Midbrain (tissue), 1 donor: ENCODE data around the gene C1QTNF1.

ENCODE experiments used
- DNase-seq: peaks from one replicate; lab custom pipeline; 2025; lab: John Stamatoyannopoulos, UW

Gene C1QTNF1

DNA sequence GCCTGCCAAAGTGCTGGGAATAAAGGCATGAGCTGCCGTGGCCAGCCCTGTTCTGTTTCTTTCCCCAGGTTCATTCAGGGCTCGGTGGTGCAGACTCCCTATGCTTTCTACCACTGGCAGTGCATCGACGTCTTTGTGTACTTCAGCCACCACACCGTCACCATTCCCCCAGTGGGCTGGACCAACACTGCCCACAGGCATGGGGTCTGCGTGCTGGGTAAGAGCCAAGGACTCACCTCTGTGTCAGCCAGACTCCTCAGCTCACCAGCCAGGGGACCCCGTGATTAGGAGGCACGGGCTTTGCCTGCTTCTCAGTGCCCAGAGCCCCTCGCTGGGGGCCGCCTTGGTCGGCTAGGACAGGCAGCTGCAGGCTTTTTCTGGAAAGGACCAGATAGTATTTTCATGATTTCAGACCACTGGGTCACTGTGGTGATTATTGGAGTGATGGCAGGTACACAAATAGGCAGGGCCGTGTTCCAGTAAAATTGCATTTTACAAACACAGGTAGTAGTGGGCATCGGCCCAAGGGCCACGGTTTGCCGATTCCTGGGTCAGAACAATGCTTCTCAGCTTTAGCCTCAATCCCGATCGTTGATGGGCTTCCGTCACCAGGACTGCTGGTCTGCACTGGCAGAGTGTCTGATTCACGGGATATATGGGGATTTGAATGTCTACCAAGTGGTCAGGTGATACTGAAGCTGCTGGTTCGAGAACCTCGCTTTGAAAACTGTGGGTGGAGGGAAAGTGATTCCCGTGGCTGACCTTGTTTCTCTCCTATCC lies 55.6 kb downstream of the C1QTNF1 start:
- no peak for DNase-seq

DNA sequence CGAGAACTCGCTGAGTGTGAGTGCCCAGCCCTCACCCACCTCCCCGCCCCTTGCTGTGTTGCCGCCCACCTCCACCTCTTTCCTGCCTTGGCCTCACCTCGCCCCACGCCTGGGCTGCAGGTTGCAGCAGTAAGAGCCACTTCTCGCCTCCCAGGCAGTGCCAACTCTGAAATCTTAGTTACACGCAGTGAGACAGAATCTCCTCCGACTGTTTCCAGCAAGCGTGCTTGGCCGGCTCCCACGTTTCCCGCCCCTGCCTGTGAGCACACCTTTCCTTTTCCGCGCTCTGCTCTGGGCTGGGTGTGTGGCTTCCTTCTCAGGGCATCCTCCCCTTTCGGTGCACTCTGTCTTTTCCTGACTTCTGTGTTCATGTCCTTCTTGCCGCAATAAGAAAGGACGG lies 56.4 kb downstream of the C1QTNF1 start:
- DNase-seq = no peak

DNA sequence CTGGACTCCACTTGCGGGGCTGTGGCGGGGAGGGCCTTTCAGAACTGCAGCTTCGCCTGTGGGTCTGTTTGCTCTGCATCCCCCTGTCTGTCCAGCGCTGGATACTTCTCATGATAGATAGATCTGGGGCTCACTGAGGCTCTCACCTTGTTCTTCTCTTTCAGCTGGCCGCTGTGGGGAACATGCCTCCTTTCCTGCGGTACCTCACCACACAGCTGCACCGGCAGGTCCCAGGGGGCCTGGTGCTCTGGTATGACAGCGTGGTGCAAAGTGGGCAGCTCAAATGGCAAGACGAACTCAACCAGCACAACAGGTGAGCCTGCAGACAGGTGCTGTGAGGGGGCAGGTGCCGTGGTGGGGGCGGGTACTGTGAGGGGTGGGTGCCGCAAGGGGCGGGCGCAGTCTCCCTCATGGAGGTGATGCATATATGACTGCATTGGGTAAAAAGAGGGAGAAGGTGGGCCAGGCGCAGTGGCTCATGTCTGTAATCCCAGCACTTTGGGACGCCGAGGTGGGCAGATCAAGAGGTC lies 56.9 kb downstream of the C1QTNF1 start:
- DNase-seq = no peak

DNA sequence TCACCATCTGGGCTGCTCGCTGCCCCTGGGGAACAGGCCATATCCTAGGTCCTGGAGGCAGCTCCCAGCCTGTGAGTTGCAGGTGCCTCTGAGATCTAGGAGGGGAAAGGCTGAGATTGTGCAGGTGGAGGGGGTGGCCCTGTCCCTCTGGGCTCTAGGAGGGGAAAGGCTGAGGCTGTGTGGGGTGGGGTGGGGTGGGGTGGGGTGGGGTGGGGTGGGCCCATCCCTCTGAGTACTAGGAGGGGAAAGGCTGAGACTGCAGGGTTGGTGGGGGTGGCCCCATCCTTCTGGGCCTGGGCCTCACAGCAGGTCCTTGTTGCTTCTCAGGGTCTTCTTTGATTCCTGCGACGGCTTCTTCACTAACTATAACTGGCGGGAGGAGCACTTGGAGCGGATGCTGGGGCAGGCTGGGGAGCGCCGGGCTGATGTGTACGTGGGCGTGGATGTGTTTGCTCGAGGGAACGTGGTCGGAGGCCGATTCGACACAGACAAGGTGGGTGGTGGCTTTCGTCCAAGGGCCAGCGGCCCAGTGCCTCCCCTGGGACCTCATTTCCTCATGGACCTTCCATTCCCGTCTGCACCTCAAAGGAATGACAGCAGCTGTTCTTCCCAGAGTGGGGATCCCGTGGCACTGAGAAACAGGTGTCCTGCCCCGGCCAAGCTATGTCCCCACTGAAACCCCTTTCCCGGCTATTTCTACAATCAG lies 57.8 kb downstream of the C1QTNF1 start:
- DNase-seq = no peak

DNA sequence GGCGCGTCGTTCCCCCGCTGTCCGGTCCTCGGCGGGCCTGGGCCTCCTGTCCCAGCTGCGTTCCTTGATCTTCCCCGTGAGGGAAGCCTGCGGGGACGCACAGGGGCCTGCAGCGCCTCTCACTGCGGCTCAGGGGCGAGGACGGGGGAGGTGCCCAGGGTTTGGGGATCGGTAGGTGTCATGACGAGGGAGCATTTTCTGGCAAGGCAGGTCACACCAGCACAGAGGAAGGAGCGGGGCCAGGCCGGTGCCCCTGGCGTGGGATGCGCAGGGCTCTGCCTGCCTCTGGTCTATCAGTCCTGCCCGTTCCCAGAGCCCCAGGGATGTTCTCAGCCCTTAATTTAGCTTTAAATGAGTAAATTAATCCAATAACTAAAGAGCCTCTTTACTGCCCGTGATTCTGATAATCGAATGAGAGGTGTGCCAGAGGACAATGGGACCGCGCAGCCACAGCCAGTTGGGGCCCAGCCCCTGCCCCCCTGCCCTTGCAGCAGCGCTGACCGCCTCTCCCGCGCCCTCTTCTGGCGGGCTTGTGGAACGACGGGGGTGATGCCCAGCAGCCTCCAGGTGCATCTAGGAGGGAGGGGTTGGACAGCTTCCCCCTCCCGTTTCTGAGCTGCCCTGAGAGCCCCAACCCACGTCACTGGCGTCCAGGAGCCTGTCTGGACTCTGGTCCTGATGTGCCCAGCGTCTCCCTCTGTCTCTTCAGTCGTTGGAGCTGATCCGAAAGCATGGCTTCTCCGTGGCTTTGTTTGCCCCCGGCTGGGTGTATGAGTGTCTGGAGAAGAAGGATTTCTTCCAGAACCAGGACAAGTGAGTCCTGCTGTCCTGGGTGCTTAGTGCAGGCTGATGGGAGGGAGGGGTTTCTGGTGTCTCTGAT lies 58.6 kb downstream of the C1QTNF1 start:
- DNase-seq = no peak

DNA sequence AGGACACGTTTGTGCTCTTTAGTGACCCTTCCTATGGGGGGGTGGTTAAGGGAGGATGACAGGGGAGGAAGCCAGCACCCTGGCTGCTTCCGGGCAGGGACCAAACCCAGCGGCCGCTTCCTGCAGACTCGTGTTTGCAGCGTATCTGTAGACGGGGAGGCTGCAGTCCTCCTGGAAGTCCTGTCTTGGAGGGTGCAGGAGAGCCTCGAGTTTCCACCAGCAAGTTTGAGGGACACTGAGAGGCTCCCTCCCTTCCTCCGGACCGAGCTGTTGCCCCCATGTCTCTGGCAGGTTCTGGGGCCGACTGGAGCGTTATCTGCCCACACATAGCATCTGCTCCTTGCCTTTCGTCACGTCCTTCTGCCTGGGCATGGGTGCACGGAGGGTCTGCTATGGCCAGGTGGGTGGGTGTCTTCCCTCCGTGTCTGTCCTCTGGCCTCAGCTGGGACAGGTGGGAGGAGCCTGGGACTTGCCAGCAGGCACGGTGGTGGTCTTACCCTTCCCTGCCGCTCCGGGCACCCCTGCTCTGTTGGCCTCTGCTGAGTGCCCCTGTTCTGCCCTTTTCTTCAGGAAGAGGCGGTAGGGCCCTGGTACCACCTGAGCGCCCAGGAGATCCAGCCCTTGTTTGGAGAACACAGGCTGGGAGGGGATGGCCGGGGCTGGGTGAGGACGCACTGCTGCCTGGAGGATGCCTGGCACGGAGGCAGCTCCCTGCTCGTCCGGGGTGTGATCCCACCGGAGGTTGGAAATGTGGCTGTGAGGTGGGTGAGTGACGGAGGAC lies 59.4 kb downstream of the C1QTNF1 start:
- no peak for DNase-seq

DNA sequence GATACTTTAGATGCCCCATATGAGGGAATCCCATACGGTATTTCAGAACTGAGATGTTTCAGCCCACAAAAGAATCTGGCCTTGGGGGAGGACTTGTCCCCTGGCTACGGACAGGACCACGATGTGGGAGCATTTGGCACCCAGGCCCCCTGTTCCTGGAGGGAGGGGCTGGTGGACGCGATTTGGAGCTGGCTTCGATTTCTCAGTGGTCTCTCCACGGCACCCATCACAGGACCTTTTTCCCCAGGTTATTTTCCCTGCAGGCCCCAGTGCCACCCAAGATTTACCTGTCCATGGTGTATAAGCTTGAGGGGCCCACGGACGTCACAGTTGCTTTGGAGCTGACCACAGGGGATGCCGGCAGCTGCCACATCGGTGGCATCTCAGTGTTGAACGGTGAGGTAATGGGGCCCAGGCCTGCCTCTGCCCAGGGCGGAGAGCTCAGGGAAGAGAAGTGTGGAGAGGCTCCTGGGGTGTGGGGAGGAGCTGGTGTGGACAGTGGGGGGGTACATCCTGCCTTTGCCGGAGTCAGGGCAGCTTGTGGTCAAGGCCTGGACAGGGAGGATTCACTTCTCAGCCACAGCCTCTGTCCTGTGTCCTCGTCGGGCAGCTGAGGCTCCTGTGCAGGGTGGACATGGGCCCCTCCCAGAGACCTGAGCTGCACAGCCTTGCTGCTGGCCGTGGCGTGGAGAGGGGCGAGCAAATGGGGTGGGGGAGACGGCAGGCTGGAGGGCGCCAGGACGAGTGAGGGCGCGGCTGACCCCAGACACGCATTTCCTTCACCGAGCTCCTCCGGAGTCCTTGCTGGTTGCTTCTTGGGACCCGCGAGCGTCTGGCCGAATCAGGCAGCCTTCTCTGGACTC lies 60.6 kb downstream of the C1QTNF1 start:
- no peak for DNase-seq

DNA sequence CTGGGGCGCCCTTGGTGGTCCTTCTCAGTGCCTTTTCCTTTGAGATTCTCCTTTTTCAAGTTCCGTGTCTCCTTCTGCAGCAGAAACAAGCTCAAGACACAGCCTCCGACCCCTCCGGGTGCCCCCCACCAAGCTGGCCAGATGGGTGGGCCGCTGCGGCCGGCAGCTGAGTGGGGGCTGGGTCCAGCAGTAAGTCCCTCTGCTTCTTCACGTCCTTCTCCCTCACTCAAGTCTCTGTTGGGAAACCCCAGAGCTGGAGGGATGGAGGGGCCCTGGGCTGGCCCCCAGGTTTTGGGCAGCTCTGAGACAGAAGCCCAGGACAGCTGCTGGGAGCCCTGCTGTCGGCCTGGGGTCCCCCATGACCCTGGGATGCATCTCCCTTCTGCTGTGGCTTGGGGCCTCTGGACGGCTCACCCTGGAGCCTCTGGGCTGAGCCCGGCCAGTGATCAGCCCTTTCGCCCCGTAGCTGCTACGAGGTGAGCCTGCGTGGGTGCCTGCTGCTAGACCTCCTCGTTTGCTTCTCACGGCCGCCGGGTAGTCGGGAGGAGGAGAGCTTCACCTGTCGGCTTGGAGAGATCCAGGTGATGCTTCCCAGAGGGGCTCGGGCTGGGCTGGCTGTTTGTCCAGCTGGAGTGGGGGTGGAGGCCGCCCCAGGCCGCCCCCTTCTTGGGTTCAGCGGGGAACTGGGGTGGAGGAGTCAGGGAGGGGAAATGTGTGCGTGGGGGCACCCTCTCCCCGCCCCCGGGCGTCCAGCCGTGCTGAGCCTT lies 61.4 kb downstream of the C1QTNF1 start:
- DNase-seq = no peak

DNA sequence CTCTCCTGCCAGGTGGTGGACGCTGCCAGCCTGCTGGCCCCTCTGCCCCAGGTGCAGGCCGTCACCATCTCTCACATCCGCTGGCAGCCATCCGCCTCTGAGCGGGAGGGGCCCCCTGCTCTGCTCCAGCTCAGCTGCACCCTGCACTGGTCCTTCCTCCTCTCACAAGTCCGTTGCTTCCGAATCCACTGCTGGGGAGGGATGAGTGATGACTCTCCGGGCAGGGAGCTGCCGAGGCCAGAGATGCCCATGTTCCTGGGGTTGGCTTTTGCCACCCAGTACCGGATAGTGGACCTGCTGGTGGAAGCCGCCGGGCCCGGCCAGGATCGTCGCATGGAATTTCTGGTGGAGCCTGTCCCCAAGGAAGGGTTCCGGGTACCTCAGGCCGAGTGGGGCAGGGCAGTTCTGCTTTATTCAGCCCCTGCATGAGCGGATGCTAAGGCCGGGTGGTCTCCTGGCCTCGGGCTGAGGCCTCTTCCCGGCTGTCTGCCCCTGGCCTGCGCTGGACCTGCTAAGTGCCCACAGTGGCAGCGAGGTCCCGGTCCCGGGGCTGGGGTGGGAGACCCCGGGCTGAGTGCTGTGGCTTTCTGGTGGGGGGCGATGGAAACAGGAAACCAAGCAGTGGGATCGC lies 62.1 kb downstream of the C1QTNF1 start:
- DNase-seq = no peak

DNA sequence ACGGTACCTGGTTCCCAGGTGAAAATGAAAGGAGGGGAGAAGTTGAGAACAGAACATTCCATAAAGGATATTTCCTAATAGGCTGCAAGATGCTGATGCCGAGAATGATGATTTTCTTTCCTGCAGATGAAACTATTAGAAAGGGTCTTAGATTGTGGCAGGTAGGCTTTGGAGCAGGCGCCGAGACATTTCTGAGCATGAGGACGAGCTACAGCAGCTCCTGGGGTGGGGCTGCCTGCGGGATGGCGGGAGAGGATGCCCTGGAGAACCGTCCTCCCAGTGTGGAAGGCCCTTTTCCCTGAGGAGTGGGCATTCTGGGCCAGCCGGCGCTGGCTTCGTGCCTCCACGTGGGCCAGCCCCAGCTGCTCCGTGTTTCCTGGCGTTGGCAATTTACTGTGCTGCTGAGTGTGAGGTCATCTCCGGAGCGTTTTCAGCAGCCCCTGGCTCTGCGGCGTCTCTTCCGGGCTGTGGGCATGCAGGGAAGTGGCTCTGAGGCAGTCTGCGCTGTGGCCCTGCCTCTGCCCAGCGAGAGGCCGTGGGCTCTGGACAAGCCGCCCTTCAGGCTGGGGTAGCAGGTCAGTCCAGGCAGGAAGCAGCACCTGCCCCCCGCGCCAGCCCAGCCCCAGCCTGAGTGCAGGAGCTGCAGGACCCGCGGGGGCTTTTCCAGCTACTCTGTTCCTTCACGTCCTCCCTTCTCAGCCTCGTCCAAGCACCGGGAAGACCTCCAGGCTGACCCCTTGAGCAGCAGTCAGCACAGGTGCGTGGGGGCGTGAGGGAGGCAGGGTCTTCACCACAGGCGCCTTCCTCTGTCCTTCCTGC lies 62.8 kb downstream of the C1QTNF1 start:
- DNase-seq = no peak

DNA sequence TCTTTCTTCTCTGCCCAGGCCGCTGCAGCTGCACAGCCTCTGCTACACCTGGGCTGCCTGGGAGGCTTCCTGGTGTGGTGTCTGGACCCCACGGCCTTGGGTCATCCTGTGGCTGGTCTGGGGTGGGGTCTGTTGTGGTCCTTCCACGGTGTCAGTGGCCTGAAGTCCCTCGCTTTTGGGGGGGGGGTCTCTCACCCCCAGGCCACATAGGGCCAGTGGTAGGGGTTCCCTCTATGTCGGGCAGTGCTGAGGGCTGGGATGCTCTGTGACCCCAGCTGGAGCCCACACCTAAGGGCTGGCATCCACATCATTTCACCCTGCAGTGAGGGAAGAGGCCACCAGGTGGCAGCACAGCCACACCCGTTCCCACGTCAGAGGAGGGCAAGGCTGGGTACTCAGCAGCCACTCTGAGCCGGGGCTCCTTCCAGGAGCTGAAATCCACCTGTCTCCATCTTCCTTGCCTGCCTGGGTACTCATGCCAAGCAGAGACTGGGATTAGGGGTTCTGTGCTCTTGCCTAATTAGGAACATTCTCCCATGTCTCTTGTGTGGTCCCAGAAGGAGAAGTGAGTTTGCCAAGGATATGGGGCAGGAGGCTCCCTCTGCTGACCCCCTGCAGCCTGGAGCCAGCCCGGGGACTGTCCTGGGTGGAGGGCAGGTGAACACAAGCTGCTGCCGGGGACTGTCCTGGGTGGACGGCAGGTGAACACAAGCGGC lies 63.6 kb downstream of the C1QTNF1 start:
- DNase-seq = peak; percentile 58

DNA sequence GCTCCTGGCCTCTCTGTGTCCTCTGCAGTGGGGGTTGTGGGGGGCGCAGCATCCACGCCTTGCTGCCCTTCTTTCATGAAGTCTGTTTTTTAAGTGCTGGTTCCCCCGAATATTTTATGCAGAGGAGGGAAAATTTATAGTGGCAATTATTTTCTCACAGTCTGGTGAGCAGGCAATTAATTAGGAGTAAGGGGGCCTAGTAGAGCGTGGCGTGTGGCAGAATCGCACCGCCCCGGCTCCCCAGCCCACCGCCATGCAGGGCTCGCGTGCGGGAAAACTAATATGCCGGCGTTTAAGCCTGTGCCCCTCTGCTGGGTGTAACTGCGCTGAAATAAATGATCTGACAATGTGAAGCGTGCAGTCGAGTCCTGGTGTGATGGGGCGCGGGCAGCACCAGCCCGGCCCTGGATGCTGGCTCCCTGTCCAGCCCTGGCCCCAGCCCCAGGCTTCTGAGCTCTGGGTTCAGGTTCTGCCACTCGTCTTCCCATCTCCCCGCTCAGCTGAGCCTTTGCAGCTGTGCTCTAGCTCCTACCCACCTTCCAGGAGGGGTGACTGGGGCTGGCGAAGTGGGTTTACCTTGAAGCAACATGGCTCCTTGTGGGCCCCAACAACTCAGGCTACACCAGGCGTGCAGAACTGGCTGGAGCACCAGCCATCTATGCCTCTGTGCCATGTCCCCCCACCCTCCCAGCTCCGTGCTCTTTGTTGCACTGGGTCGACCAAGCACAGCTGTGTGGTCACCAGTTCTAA lies 64.5 kb downstream of the C1QTNF1 start:
- no peak for DNase-seq

DNA sequence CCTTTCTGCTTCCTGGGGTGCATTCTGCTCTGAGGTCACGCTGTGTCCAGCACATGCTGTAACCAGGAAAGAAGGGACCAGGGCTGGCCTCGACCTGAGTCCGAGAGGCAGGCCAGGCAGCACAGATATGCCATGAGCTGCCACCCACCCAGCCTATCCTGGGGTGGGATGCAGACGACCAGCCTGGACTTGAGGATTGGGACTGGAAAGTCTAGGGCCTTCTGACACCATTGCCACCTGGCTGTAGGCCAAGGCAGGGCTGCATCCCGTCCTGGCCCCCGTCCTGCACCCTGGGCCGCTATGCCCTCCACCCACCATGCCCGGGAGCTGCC lies 65.0 kb downstream of the C1QTNF1 start:
- DNase-seq = no peak

DNA sequence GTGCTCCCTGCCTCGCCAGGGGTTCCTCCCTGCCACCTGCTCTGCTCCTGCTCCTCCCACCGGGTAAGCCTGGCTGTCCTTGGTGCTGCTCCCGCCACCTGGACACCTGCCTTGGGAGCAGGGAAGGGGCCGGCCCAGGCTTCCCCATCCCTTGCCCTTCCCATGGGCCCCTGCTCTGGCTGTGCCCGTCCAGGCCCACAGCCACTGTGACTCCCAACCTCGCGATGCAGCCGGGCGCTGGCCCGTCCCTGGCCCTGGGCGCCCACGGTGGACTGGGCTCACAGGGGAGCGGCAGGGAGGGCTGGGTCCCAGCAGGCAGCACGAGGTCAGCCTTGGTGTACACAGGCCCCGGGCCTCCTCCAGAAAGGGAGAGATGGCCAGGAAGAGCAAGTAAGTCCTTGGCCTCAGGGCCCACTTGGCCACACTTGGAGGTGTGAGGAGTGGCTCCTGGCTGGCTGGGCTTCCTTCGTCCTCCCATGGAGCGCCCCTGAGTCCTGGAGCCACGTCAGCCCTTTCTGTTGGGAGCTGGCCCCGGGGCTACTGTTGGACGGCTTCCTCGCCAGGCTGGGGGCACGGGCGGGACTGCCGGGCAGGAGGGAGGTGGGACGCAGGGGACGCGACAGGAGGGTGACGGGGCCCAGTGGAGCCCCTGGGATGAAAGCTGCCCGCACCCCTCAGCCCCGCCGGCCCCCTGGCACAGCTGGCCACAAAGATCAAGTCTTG lies 65.9 kb downstream of the C1QTNF1 start:
- DNase-seq = no peak

DNA sequence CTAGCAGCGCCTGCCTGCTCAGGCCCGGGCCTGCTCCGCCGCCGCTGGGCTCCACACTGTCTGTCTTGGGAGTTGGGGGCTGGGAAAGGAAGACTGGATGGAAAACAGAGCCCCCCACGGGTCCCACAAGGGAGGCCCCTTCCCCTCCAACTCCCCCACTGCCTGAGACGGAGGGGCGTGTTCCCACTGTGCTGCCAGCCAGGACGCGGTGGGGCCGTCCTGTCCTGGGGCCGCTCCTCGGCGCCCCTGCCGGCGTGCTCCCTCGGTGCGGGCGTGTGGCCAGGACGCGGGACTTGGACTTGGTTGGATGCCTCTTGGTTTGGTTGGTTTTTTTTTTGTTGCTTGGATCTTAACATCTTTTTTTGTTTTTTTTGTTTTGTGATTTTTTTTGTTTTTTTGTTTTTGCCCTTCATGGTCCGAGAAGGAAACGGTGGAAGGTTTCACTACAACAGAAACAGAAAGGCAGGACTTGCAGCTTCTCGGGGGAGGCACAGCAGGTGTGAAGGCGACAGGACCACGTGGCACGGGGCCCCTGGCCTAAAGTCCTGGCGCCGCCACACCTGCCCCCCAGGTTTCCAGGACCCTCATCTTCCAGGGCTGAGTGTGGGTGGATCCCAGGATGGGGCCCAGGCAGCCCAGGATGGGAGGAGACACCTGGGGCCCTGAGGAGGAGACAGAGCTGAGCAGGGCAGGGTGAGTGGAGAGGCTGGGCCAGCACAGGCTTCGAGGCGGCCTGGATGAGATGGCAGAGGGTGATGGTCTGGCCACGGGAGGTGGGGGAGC lies 66.7 kb downstream of the C1QTNF1 start:
- DNase-seq = no peak

DNA sequence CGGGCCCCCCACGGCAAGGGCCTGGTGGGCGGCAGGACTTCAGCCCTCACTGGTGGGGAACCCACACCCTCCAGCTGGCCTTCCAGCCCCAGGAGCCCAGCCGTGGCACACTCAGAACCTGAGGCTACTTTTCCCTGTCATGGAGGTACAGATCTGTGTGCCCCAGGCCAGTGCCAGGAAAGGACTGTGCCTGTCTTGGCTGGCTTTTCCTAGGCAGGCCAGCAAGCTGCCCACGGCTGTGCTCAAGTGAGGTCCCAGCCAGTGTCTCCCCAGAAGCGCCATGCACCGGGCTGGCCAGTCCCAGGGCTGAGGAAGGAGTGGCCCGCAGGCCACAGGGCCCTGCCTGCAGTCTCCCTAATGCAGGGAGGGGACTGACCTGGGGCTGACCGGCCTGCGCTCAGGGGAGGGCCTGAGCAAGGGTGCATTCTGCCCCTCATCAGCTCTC lies 67.3 kb downstream of the C1QTNF1 start:
- DNase-seq = no peak
